ENCODE results near the gene HPCA. TPM values are rescaled to one million over a fixed set of nuclear protein-coding genes. Genes with fewer than 3 reads are reported as not detected.

Gene HPCA
- total and polyA plus RNA-seq, 2 of the 13 experiments (the other 11 are each of a cell fraction or from before 2014, with no cell fraction given), result not detected

DNA sequence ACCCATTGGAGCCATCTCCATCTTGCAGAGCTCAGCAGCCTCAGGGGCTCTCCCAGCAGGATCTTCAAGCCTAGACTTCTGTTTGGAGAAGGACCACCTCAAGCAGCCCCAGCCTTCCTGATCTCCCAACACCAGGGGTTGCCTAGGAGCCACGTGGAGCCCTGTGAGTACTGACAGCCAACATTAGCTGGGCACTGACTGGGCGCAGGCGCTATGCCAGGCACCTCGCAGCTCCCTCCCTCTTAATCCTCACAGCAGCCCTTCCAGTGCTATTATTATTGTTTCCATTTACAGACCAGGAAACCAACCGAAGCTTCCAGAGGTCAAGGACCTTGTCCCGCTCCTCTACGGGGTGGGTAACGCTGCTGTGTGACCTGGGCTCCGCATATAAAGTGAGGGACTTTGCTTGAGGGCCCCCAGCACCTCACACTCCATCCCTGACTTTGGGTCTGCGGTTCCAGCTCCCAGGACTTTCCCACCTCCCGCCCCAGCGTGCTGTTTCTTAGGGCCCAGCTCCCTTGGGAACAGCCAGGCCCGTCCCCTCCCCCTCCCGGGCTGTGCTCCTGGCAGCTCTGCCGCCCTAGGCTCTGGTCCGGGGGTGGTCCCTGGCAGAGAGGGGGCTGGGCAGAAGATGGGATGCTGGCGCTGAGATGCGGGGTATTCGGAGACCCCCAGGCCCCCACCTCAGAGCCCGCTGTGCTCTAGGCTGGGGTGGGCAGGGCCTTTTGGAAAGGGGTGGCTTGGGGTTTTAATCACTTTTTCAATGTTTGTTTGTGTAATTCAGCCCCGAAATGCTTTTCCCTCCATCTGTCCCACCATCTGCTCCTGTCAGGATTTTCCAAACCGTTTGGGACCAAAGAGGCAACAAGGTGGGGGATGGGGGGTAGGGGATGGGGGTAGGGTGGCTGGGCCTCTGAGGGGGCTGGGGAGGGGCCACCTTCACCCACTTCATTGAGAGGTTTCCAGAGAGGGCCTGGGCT is 4.1 kb upstream of the HPCA start:
- Histone ChIP-seq H4K20me1 (ENCODE audit: insufficient read depth, low read length) (0 out of 2 replicates have a peak, but pooled peaks cover 4% of the 10 kb centered on the region), H3K27ac (ENCODE audit: extremely low read length, insufficient read depth, low read length) (no peak overlapping the region), H3K4me1 (ENCODE audit: insufficient read depth, low read length) (peaks cover 7% of the 10 kb centered on the region), H3K4me2 (ENCODE audit: low read depth, low read length) (no peak overlapping the region; the same call in 1 of the 2 replicates), H2AFZ (ENCODE audit: low read length) (no peak overlapping the region), H3K27me3 (ENCODE audit: control insufficient read depth in 1 of 2, insufficient read depth in 2 of 2, low read length in 2 of 2) (peaks cover 9 to 51% of the 10 kb centered on the region in 2 experiments; a peak in 4 of 5 replicates), H3K9ac (ENCODE audit: insufficient read depth, low read depth, low read length) (no peak overlapping the region), H3K9me3 (ENCODE audit: low read length) (no peaks in the 10 kb centered on the region), H3K79me2 (ENCODE audit: insufficient read depth, low read length) (no peaks in the 10 kb centered on the region), H3K36me3 (replicated peaks in 1 of 2; ENCODE audit: control insufficient read depth in 1 of 2, insufficient read depth in 2 of 2, low read length in 2 of 2) (no peaks in the 10 kb centered on the region), H3K4me3 (replicated peaks in 1 of 3; ENCODE audit: insufficient read depth in 1 of 3, low read depth in 2 of 3, low read length in 3 of 3) (no peak overlapping the region)
- no peak for TF ChIP-seq MTA1 (CRISPR knock-in tag; IDR thresholded peaks at IDR 0.05; ENCODE audit: borderline replicate concordance)
- TF ChIP-seq ZNF549 (CRISPR knock-in tag; IDR thresholded peaks at IDR 0.05), result no peak
- FAIRE-seq, result no peak
- POLR2A ChIA-PET, result no interaction called here
- in situ Hi-C loops (cut with HindIII; ENCODE audit: extremely low pct_ligation_motif_present, low pct_unique_long_range_greater_than_20kb) (no loop called here), intact Hi-C loops (cut with micrococcal nuclease; ENCODE audit: unreplicated experiment) (no loop called here)
- ATAC-seq, result no peak
- CTCF ChIA-PET (ENCODE audit: low intra/inter-chr PET ratio, low total read pairs), result no interaction called here
- BruUV-seq (replicated peaks), result no TSS peak
- DNase-seq (ENCODE audit: low spot score), result no peak
- WGBS (ENCODE audit: low lambda C conversion rate), result 31% methylated on average over 22 of the region's 22 CpGs

DNA sequence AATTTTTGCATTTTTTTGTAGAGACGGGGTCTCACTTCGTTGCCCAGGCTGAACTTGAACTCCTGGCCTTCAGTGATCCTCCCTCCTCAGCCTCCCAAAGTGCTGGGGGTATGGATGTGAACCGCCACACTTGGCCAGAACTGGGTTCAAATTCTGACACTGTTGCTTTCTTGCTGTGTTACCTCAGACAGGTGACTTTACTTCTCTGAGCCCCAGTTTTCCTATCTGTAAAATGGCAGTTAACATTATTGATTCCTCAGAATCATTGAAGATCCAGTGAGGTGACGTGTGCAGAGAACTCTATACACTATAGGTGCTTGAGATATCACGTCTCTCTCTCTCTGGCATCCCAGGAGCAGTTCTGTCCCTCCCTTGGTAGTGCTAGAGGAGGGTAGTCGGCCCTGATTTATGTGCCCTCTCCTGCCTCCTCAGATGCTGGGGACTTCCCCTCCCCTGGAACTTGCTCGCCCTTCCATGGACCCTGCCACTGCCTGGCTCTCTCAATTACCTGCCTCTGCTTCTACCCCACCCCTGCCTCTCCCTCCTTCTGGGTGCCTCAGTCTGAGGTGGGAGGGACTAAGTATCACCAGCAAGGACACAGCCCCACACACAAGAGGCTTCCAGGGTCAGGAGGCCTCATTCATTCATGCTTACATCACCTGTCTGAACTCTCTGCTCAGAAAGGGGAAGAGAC is 2.8 kb upstream of the HPCA start:
- ChIA-PET CTCF (ENCODE audit: low intra/inter-chr PET ratio, low total read pairs) (no interaction called here), POLR2A (no interaction called here)
- TF ChIP-seq POLR2AphosphoS2 (IDR thresholded peaks at IDR 0.05; ENCODE audit: low read depth, low read length) (no peak), ZNF768 (CRISPR knock-in tag; IDR thresholded peaks at IDR 0.05) (peak; percentile 71; the same call in 1 of the 2 replicates)
- TF ChIP-seq, protein P1, sequence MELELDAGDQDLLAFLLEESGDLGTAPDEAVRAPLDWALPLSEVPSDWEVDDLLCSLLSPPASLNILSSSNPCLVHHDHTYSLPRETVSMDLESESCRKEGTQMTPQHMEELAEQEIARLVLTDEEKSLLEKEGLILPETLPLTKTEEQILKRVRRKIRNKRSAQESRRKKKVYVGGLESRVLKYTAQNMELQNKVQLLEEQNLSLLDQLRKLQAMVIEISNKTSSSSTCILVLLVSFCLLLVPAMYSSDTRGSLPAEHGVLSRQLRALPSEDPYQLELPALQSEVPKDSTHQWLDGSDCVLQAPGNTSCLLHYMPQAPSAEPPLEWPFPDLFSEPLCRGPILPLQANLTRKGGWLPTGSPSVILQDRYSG (CRISPR knock-in tag; IDR thresholded peaks at IDR 0.05), result no peak
- Histone ChIP-seq H4K20me1 (ENCODE audit: insufficient read depth, low read length) (0 out of 2 replicates have a peak, but pooled peaks cover 4% of the 10 kb centered on the region), H3K27me3 (ENCODE audit: control insufficient read depth in 1 of 2, insufficient read depth in 2 of 2, low read length in 2 of 2) (peaks cover 9 to 50% of the 10 kb centered on the region in 2 experiments; a peak in 4 of 5 replicates), H3K79me2 (ENCODE audit: insufficient read depth, low read length) (no peaks in the 10 kb centered on the region), H3K4me1 (ENCODE audit: insufficient read depth, low read length) (peaks cover 7% of the 10 kb centered on the region), H3K9me3 (ENCODE audit: low read length) (no peaks in the 10 kb centered on the region), H3K4me2 (ENCODE audit: low read depth, low read length) (no peak overlapping the region), H3K36me3 (replicated peaks in 1 of 2; ENCODE audit: control insufficient read depth in 1 of 2, insufficient read depth in 2 of 2, low read length in 2 of 2) (no peaks in the 10 kb centered on the region), H3K9ac (ENCODE audit: insufficient read depth, low read depth, low read length) (no peak overlapping the region), H3K4me3 (replicated peaks in 1 of 3; ENCODE audit: insufficient read depth in 1 of 3, low read depth in 2 of 3, low read length in 3 of 3) (no peak overlapping the region), H3K27ac (ENCODE audit: extremely low read length, insufficient read depth, low read length) (no peak overlapping the region), H2AFZ (ENCODE audit: low read length) (no peak overlapping the region)
- BruUV-seq (replicated peaks), result no TSS peak
- FAIRE-seq, result no peak
- ATAC-seq, result no peak
- 35% methylated on average over 7 of the region's 7 CpGs for WGBS (ENCODE audit: low lambda C conversion rate)
- in situ Hi-C loops (cut with HindIII; ENCODE audit: extremely low pct_ligation_motif_present, low pct_unique_long_range_greater_than_20kb) (no loop called here), intact Hi-C loops (cut with micrococcal nuclease; ENCODE audit: unreplicated experiment) (no loop called here)
- DNase-seq (ENCODE audit: low spot score), result no peak
